T-helper 1 cell treated with Interleukin-12 subunit alpha and Interleukin-12 subunit beta and Interleukin-4 antibody, amounts not matched to agents 30 ng/mL and 1 ng/mL, for 36 hours (primary cell): ENCODE results near the gene FGF5. TPM values are rescaled to one million over a fixed set of nuclear protein-coding genes. Genes with fewer than 3 reads are reported as not detected.

ENCODE experiments used
- intact Hi-C: fragments of 100-400 bp; cut with micrococcal nuclease; formaldehyde crosslinking; loops from one replicate; pipeline ENCODE4 v1.15.1; 2024
- total RNA-seq: library from RNA; stranded (reverse); gene quantifications from 2 replicates; pipeline ENCODE4 v1.2.3, GENCODE V29; 2022

Gene FGF5
- total RNA-seq, 1 donor from 2014 or later = not detected

- intact Hi-C loops = loop anchor here (10.0 kb wide), 1 partner anchor 1381 kb away; no protein-coding TSS in a partner anchor
Observed at GRCh38 chr4:80335554-80336358, 69.3 kb downstream of the FGF5 start, which contains the start of gene CFAP299. Gene CFAP299 (plus strand): TSS chr4:80335730.

- intact Hi-C loops = loop anchor here (10.0 kb wide), 1 partner anchor 1382 kb away; no protein-coding TSS in a partner anchor
Observed at GRCh38 chr4:80336582-80336981, 70.1 kb downstream of the FGF5 start.

GRCh38 chr4:80340036-80340435 is 73.6 kb downstream of the FGF5 start:
- intact Hi-C loops = no loop called here

Other genes with a start within 250 kb of the FGF5 start
- gene ANTXR2, start 193.4 kb upstream of the FGF5 start, total RNA-seq = 102 and 107 TPM in 2 replicates
- 29.4 and 32.7 TPM in 2 replicates for gene PRDM8, start 69.2 kb upstream of the FGF5 start, total RNA-seq
- gene CFAP299, start 69.1 kb downstream of the FGF5 start, total RNA-seq = not detected in 2 replicates